Breast epithelium (tissue), 3 donors: ENCODE data around the gene LRP1.

ENCODE experiments used
- POLR2A ChIP-seq: fragments of 450-650 bp; IDR thresholded peaks from one replicate; pipeline ENCODE4 v1.6.1; 2016; ENCODE audit warnings: antibody characterized with exemption, mild to moderate bottlenecking, moderate library complexity
- TF ChIP-seq, protein P1 (sequence below), 3 donors: fragments of 450-650 bp; IDR thresholded peaks; one replicate each; pipeline ENCODE4 v1.5.1; 2016 to 2017; ENCODE audit warnings: antibody characterized with exemption in 3 of 3, mild to moderate bottlenecking in 3 of 3, moderate library complexity in 3 of 3

DNA sequence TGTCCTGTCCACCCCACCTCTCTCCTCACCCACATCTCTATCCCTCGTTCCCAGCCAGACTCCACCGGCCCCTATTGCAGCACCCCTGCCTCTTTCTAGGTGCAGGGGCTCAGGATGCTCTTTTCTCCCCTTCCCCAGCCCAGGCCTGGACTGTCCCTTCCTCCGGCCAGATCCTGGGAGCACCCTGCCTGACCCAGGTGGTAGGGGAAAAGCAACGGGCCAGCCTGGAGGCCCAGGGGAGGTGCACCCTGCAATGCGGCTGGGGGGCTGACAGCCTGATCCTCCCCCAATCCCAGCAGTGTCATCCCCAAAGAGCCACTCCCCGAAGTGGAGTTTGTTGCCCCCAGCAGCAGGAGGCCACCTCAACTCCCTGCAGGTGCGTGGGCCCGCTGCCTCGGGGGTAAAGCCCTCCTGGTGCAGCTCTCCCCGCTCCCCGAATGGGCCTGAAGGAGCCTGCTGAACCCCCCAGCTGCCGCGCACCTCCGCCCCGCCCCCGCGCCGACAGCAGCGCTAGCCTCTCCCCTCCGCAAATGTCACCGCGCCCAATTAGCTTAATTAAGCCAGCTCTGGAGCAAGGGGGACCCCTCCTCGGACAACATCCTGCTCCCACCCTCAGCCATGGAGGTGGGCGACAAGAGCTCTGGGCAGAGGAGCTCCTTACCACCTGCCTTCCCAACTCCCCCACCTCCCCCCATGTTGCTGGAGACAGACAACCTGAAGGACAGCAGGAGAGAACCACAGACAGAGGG, 93.1 kb downstream of the LRP1 start:
- TF ChIP-seq, protein P1, sequence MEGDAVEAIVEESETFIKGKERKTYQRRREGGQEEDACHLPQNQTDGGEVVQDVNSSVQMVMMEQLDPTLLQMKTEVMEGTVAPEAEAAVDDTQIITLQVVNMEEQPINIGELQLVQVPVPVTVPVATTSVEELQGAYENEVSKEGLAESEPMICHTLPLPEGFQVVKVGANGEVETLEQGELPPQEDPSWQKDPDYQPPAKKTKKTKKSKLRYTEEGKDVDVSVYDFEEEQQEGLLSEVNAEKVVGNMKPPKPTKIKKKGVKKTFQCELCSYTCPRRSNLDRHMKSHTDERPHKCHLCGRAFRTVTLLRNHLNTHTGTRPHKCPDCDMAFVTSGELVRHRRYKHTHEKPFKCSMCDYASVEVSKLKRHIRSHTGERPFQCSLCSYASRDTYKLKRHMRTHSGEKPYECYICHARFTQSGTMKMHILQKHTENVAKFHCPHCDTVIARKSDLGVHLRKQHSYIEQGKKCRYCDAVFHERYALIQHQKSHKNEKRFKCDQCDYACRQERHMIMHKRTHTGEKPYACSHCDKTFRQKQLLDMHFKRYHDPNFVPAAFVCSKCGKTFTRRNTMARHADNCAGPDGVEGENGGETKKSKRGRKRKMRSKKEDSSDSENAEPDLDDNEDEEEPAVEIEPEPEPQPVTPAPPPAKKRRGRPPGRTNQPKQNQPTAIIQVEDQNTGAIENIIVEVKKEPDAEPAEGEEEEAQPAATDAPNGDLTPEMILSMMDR (IDR thresholded peaks at IDR 0.05), result no peak
- no peak for TF ChIP-seq POLR2A
